ENCODE results near the gene CACNA1D. TPM values are rescaled to one million over a fixed set of nuclear protein-coding genes. Genes with fewer than 3 reads are reported as not detected.

Gene CACNA1D
- total and polyA plus RNA-seq, 2 donors (not counting 1 experiment from before 2014, with no cell fraction given): 0.17 to 0.37 TPM

- no peak overlapping the region for H3K4me2 ChIP-seq (ENCODE audit: extremely low read depth, insufficient read depth, low read length)
- H3K9ac ChIP-seq (ENCODE audit: insufficient read depth, low read length): no peak overlapping the region
- H3K27me3 ChIP-seq (ENCODE audit: control insufficient read depth, insufficient read depth, low read length): no peaks in the 10 kb centered on the region
- H3K27ac ChIP-seq (ENCODE audit: insufficient read depth, low read length): no peak overlapping the region
- no peaks in the 10 kb centered on the region for H3K79me2 ChIP-seq (ENCODE audit: control insufficient read depth, insufficient read depth, low read length)
- no peak overlapping the region for H2AFZ ChIP-seq (ENCODE audit: low read length)
- DNase-seq (ENCODE audit: low read depth in 2 of 2): no peak
- TF ChIP-seq CTCF (conservative IDR thresholded peaks at IDR 0.05 in 1 of 2, IDR thresholded peaks at IDR 0.05 in 1 of 2; ENCODE audit: low read depth in 1 of 2, low read length in 2 of 2): no peak
- TF ChIP-seq EZH2 (IDR thresholded peaks at IDR 0.05; ENCODE audit: low read length, missing control alignments): no peak
- no peaks in the 10 kb centered on the region for H3K9me3 ChIP-seq (ENCODE audit: control insufficient read depth, insufficient read depth, low read depth, low read length)
- no peak overlapping the region for H3K4me3 ChIP-seq (replicated peaks in 1 of 4; ENCODE audit: control extremely low read depth in 1 of 4, insufficient read depth in 1 of 4, low read depth in 3 of 4, low read length in 4 of 4)
- no peaks in the 10 kb centered on the region for H4K20me1 ChIP-seq (ENCODE audit: control insufficient read depth, extremely low read depth, insufficient read depth, low read length)
- H3K4me1 ChIP-seq (ENCODE audit: control insufficient read depth, extremely low read depth, insufficient read depth, low read length): no peaks in the 10 kb centered on the region
- no peaks in the 10 kb centered on the region for H3K36me3 ChIP-seq (ENCODE audit: control insufficient read depth, insufficient read depth, low read length)
Observed at GRCh38 chr3:53597136-53597915, 102.9 kb downstream of the CACNA1D start.

DNA sequence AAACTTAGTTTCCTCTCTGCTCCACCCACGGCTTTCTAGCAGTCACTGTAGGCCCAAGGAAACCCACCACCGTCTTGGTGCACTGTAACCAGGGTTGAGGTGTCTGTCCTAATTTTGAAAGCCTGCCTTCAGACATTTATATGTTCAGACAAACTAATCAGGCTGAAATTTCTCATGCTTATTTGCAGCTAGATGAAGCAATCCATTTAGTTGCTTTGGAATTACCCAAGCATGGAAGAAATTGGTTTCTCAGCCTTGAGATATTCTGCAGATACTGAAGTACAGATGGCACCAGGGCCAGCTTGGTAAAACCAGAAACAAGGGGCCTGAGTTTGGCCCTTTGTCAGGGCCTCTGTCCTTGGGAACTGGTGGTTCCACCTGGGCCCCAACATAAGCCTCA, 105.4 kb downstream of the CACNA1D start:
- Histone ChIP-seq H3K9ac (ENCODE audit: insufficient read depth, low read length) (no peak overlapping the region), H2AFZ (ENCODE audit: low read length) (no peak overlapping the region), H3K79me2 (ENCODE audit: control insufficient read depth, insufficient read depth, low read length) (no peaks in the 10 kb centered on the region), H3K27me3 (ENCODE audit: control insufficient read depth, insufficient read depth, low read length) (no peaks in the 10 kb centered on the region), H3K4me1 (ENCODE audit: control insufficient read depth, extremely low read depth, insufficient read depth, low read length) (no peaks in the 10 kb centered on the region), H3K27ac (ENCODE audit: insufficient read depth, low read length) (no peak overlapping the region), H3K36me3 (ENCODE audit: control insufficient read depth, insufficient read depth, low read length) (no peaks in the 10 kb centered on the region), H4K20me1 (ENCODE audit: control insufficient read depth, extremely low read depth, insufficient read depth, low read length) (no peaks in the 10 kb centered on the region), H3K4me2 (ENCODE audit: extremely low read depth, insufficient read depth, low read length) (no peak overlapping the region), H3K4me3 (replicated peaks in 1 of 4; ENCODE audit: control extremely low read depth in 1 of 4, insufficient read depth in 1 of 4, low read depth in 3 of 4, low read length in 4 of 4) (no peak overlapping the region), H3K9me3 (ENCODE audit: control insufficient read depth, insufficient read depth, low read depth, low read length) (no peaks in the 10 kb centered on the region)
- TF ChIP-seq EZH2 (IDR thresholded peaks at IDR 0.05; ENCODE audit: low read length, missing control alignments): no peak
- no peak for TF ChIP-seq CTCF (conservative IDR thresholded peaks at IDR 0.05 in 1 of 2, IDR thresholded peaks at IDR 0.05 in 1 of 2; ENCODE audit: low read depth in 1 of 2, low read length in 2 of 2)
- DNase-seq (ENCODE audit: low read depth in 2 of 2): no peak

GRCh38 chr3:53602866-53603265, 108.5 kb downstream of the CACNA1D start:
- no peaks in the 10 kb centered on the region for H3K4me1 ChIP-seq (ENCODE audit: control insufficient read depth, extremely low read depth, insufficient read depth, low read length)
- TF ChIP-seq CTCF (conservative IDR thresholded peaks at IDR 0.05 in 1 of 2, IDR thresholded peaks at IDR 0.05 in 1 of 2; ENCODE audit: low read depth in 1 of 2, low read length in 2 of 2) (no peak), EZH2 (IDR thresholded peaks at IDR 0.05; ENCODE audit: low read length, missing control alignments) (no peak)
- H3K9me3 ChIP-seq (ENCODE audit: control insufficient read depth, insufficient read depth, low read depth, low read length): no peaks in the 10 kb centered on the region
- no peak overlapping the region for H2AFZ ChIP-seq (ENCODE audit: low read length)
- no peaks in the 10 kb centered on the region for H3K36me3 ChIP-seq (ENCODE audit: control insufficient read depth, insufficient read depth, low read length)
- no peak overlapping the region for H3K4me2 ChIP-seq (ENCODE audit: extremely low read depth, insufficient read depth, low read length)
- no peaks in the 10 kb centered on the region for H4K20me1 ChIP-seq (ENCODE audit: control insufficient read depth, extremely low read depth, insufficient read depth, low read length)
- no peaks in the 10 kb centered on the region for H3K79me2 ChIP-seq (ENCODE audit: control insufficient read depth, insufficient read depth, low read length)
- H3K27ac ChIP-seq (ENCODE audit: insufficient read depth, low read length): no peak overlapping the region
- H3K4me3 ChIP-seq (replicated peaks in 1 of 4; ENCODE audit: control extremely low read depth in 1 of 4, insufficient read depth in 1 of 4, low read depth in 3 of 4, low read length in 4 of 4): no peak overlapping the region
- no peak for DNase-seq (ENCODE audit: low read depth in 2 of 2)
- H3K9ac ChIP-seq (ENCODE audit: insufficient read depth, low read length): no peak overlapping the region
- no peaks in the 10 kb centered on the region for H3K27me3 ChIP-seq (ENCODE audit: control insufficient read depth, insufficient read depth, low read length)
